Keratinocyte (primary cell): Measurements from ENCODE around the gene RAB3IP. TPM values are rescaled to one million over a fixed set of nuclear protein-coding genes. Genes with fewer than 3 reads are reported as not detected.

ENCODE experiments used
- DNase-seq: peaks from one replicate; pipeline ENCODE4 v3.0.0-alpha.2; 2011; ENCODE audit warnings: low read depth, missing footprints, low spot score
- FAIRE-seq: peaks from 2 replicates; lab custom pipeline; 2011; peaks lifted over from hg19 to GRCh38; lab: Jason Lieb, UNC
- H2AFZ ChIP-seq: 2 replicates; pipeline ENCODE4 v1.6.0; 2012; ENCODE audit warnings: low read length, control low read depth, inconsistent platforms; ENCODE audit not compliant: control insufficient read depth
- H3K27ac ChIP-seq: 2 replicates; pipeline ENCODE4 v1.5.1; 2011; ENCODE audit warnings: low read length; ENCODE audit not compliant: control insufficient read depth, insufficient read depth
- H3K27me3 ChIP-seq: 3 replicates; pipeline ENCODE4 v1.6.0; 2011; ENCODE audit warnings: low read length; ENCODE audit not compliant: control insufficient read depth, insufficient read depth; ENCODE audit errors: extremely low read depth
- H3K36me3 ChIP-seq, 2 experiments: 2 replicates in 1 of 2; 3 replicates in 1 of 2; pipeline ENCODE4 v1.5.1; 2011; ENCODE audit warnings: low read length in 2 of 2, mild to moderate bottlenecking in 1 of 2; ENCODE audit not compliant: control insufficient read depth in 2 of 2, insufficient read depth in 2 of 2; ENCODE audit errors: extremely low read depth in 1 of 2
- H3K4me1 ChIP-seq: 3 replicates; pipeline ENCODE4 v1.5.1; 2011; ENCODE audit warnings: low read length; ENCODE audit not compliant: control insufficient read depth, insufficient read depth; ENCODE audit errors: extremely low read depth
- H3K4me2 ChIP-seq: 3 replicates; pipeline ENCODE4 v1.6.0; 2011; ENCODE audit warnings: low read depth, low read length; ENCODE audit not compliant: control insufficient read depth, insufficient read depth; ENCODE audit errors: extremely low read depth
- H3K4me3 ChIP-seq, 3 experiments: fragments of 200-600 bp in 1 of 3; sonication (generic) in 1 of 3; 2 replicates in 2 of 3; 3 replicates in 1 of 3; pipeline ENCODE4 v1.5.1; 2011 to 2016; ENCODE audit warnings: low read length in 3 of 3, mild to moderate bottlenecking in 3 of 3, control low read depth in 2 of 3, inconsistent platforms in 1 of 3, low read depth in 1 of 3, mixed read lengths in 1 of 3, mixed run types in 1 of 3, moderate library complexity in 1 of 3; ENCODE audit not compliant: control insufficient read depth in 2 of 3, insufficient read depth in 2 of 3; ENCODE audit errors: extremely low read depth in 1 of 3
- H3K79me2 ChIP-seq: 2 replicates; pipeline ENCODE4 v1.6.0; 2012; ENCODE audit warnings: low read length; ENCODE audit not compliant: control insufficient read depth, insufficient read depth
- H3K9ac ChIP-seq: 3 replicates; pipeline ENCODE4 v1.6.0; 2011; ENCODE audit warnings: low read length; ENCODE audit not compliant: control insufficient read depth, insufficient read depth; ENCODE audit errors: extremely low read depth
- H3K9me1 ChIP-seq: 3 replicates; pipeline ENCODE4 v1.6.0; 2011; ENCODE audit warnings: low read length; ENCODE audit not compliant: control insufficient read depth, insufficient read depth; ENCODE audit errors: extremely low read depth
- H3K9me3 ChIP-seq: 2 replicates; pipeline ENCODE4 v1.5.1; 2012; ENCODE audit warnings: low read depth, low read length; ENCODE audit not compliant: control insufficient read depth
- H4K20me1 ChIP-seq: 3 replicates; pipeline ENCODE4 v1.6.0; 2011; ENCODE audit warnings: low read length; ENCODE audit not compliant: control insufficient read depth, insufficient read depth; ENCODE audit errors: extremely low read depth
- CTCF ChIP-seq, 3 experiments: IDR thresholded peaks in 1 of 3; conservative IDR thresholded peaks in 1 of 3; optimal IDR thresholded peaks in 1 of 3; 2 replicates in 2 of 3; 3 replicates in 1 of 3; pipeline versions ENCODE3 to v1.5.1; 2011; ENCODE audit warnings: low read length in 3 of 3, mild to moderate bottlenecking in 3 of 3, moderate library complexity in 2 of 3, control low read depth in 1 of 3, inconsistent platforms in 1 of 3; ENCODE audit not compliant: insufficient read depth in 2 of 3; ENCODE audit errors: extremely low read depth in 1 of 3
- EZH2 ChIP-seq: IDR thresholded peaks from one replicate; pipeline ENCODE4 v1.6.1; 2012; ENCODE audit warnings: inconsistent platforms, mild to moderate bottlenecking, low read length, moderate library complexity
- dilution Hi-C: fragments of 300-500 bp; cut with MboI; formaldehyde crosslinking; loops from one replicate; pipeline ENCODE4 v1.7.0; 2020; ENCODE audit warnings: low sequenced_read_pairs; ENCODE audit not compliant: extremely low pct_ligation_motif_present
- polyA plus RNA-seq, 5 experiments: library from polyadenylated mRNA; depleted of rRNA in 3 of 5; stranded (reverse) in 3 of 5; stranded (forward) in 1 of 5; unstranded in 1 of 5; fragments of >200 nt; gene quantifications; 1 replicate in 1 of 5; 2 replicates in 3 of 5; 3 replicates in 1 of 5; pipeline versions ENCODE4 v1.2.1 to v1.2.3, GENCODE V29; 2011 to 2012; ENCODE audit warnings: missing spikeins in 2 of 5, low read depth in 1 of 5, low replicate concordance in 1 of 5

RAB3IP gene
- polyA plus RNA-seq, 1 donor (not counting 4 experiments of a cell fraction or from before 2014, with no cell fraction given) = 30.6 TPM

GRCh38 chr12:69834576-69834975 lies 95.9 kb downstream of the RAB3IP start:
- no peaks in the 10 kb centered on the region for H3K79me2 ChIP-seq
- DNase-seq (no peak), FAIRE-seq (no peak)
- H3K36me3 ChIP-seq = no peaks in the 10 kb centered on the region
- no peak for TF ChIP-seq CTCF (optimal IDR thresholded peaks at IDR 0.05 in 1 of 3, IDR thresholded peaks at IDR 0.05 in 1 of 3, conservative IDR thresholded peaks at IDR 0.05 in 1 of 3; ENCODE audit: extremely low read depth in 1 of 3, insufficient read depth in 2 of 3, low read length in 3 of 3)
- TF ChIP-seq EZH2 = no peak
- no peak overlapping the region for H3K27ac ChIP-seq
- H3K4me3 ChIP-seq = no peak overlapping the region
- no peaks in the 10 kb centered on the region for H3K9me1 ChIP-seq
- H3K4me2 ChIP-seq = no peak overlapping the region
- H3K9me3 ChIP-seq = no peaks in the 10 kb centered on the region
- H3K9ac ChIP-seq = no peak overlapping the region
- no peaks in the 10 kb centered on the region for H3K4me1 ChIP-seq
- no peaks in the 10 kb centered on the region for H4K20me1 ChIP-seq
- H3K27me3 ChIP-seq = no peaks in the 10 kb centered on the region
- H2AFZ ChIP-seq = no peak overlapping the region
- dilution Hi-C loops = no loop called here

GRCh38 chr12:69835081-69835480 lies 96.4 kb downstream of the RAB3IP start:
- no peaks in the 10 kb centered on the region for H3K9me1 ChIP-seq
- H3K36me3 ChIP-seq = no peaks in the 10 kb centered on the region
- H3K4me1 ChIP-seq = no peaks in the 10 kb centered on the region
- H3K27me3 ChIP-seq = no peaks in the 10 kb centered on the region
- no peak overlapping the region for H2AFZ ChIP-seq
- FAIRE-seq (no peak), DNase-seq (no peak)
- no peak overlapping the region for H3K27ac ChIP-seq
- no peak overlapping the region for H3K4me3 ChIP-seq
- dilution Hi-C loops = no loop called here
- no peaks in the 10 kb centered on the region for H3K79me2 ChIP-seq
- H3K9ac ChIP-seq = no peak overlapping the region
- no peak overlapping the region for H3K4me2 ChIP-seq
- no peak for TF ChIP-seq CTCF (optimal IDR thresholded peaks at IDR 0.05 in 1 of 3, IDR thresholded peaks at IDR 0.05 in 1 of 3, conservative IDR thresholded peaks at IDR 0.05 in 1 of 3; ENCODE audit: extremely low read depth in 1 of 3, insufficient read depth in 2 of 3, low read length in 3 of 3)
- no peak for TF ChIP-seq EZH2
- H4K20me1 ChIP-seq = no peaks in the 10 kb centered on the region
- no peaks in the 10 kb centered on the region for H3K9me3 ChIP-seq
